GM18868 (cell line): Measurements from ENCODE around the gene COL4A2.
"Not testable (repeated sequence)": the region's sequence is repeated elsewhere in the genome, so short reads cannot be mapped to it uniquely, and the experiment has no call there.

Experiments used
- ATAC-seq: cut with Tn5 transposase; IDR thresholded peaks from one replicate; pipeline ENCODE4 v1.9.1; 2021; ENCODE audit warnings: mild to moderate bottlenecking, moderate library complexity; ENCODE audit not compliant: unreplicated experiment

Gene COL4A2

DNA sequence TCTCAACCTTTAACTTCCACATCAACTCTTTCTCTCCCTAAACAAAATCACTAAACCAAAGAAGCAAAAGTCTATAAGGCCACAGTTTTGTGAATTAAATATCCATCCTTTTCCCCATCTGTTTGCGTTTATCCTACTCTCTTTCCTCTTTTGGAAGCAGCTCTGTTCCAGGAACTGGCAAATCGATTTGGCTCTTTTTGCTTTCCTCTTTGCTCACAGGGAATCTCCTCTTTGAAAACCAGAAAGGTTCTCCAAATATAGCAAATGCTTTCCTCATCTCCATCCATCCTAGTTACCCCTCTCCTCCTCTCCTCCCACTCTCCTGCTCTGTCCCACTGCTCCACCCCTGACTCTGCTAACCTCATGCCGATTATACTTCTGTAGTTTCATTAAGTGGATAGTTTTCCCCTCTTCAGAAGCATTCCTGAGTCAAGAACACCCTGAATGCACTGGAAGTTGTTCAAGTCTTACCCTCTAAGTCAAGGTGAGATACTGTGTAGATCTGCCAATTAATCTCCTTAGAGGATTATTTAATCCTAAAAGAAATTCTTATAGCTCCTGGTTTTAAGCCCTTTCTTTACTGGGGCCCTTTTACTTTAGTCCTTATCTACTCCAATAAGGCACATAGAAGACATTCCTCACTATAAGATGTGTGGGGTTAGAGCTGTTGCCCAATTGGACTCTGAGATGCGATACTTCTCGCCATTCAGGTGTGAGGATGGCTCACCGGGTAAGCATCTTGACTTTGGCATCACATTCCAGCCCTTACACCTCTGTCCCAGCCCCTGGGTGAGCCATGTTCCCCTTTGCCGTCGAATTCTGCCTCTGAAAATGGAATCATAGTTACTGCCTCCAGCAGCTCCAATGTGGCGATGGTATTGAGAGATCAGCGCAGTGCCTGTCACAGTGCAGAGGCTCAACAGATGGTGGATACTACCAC lies 67.6 kb downstream of the COL4A2 start:
- no peak for ATAC-seq

DNA sequence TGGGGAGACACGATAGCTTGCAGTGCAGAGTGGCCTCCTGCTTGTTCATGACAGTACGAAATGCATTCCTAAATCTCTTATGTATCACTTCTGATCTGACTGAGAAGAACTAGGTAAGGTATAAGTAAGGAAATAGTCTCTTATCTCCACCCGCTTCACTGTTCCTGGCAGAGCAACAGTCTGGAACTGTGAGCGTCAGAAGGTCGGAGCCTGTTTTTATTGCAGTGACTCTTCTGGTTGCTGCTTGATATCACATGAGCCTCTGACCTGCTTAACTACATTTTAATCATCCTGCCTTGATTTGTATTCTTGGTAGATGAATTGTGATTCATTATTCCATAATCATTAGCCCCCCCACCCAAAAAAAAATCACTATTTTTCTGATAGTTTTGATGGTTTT lies 69.0 kb downstream of the COL4A2 start:
- ATAC-seq = no peak

GRCh38 chr13:110377178-110377825 lies 70.2 kb downstream of the COL4A2 start:
- ATAC-seq = no peak

GRCh38 chr13:110377826-110378201 lies 70.7 kb downstream of the COL4A2 start:
- no peak for ATAC-seq

- no peak for ATAC-seq
These were observed 72.3 kb downstream of the COL4A2 start for GRCh38 chr13:110379358-110379757.

DNA sequence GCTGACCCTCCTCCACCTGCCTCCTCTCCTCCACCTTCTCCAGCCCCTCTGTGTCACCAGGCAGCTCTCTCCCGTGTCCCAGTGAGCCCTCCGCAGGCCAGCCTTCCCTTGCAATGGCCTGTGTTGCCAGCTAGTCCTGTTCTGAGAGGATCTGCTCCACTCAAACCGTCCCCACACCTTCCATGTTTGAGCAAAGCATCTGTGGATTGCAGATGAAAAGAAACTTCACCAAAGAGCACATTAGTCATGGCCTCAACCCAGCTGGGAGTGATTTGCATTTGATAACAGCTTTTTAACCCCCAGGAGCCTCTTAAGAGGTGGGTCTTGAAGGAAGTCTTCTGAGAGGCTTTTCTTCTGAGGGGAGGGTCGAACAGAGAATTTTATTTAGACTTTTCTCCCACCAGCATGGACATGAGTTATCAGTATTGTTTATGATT lies 72.8 kb downstream of the COL4A2 start:
- ATAC-seq = no peak

- ATAC-seq = no peak
These were observed 73.4 kb downstream of the COL4A2 start for GRCh38 chr13:110380359-110381028.

DNA sequence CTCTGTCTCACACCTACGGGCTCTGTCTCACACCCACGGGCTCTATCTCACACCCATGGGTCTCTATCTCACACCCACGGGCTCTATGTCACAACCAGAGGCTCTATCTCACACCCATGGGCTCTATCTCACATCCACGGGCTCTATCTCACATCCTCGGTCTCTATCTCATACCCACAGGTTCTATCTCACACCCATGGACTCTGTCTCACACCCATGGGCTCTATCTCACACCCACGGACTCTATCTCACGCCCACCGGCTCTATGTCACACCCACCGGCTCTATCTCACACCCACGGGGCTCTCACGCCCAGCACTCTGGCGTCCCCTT lies 73.9 kb downstream of the COL4A2 start:
- ATAC-seq = no peak

DNA sequence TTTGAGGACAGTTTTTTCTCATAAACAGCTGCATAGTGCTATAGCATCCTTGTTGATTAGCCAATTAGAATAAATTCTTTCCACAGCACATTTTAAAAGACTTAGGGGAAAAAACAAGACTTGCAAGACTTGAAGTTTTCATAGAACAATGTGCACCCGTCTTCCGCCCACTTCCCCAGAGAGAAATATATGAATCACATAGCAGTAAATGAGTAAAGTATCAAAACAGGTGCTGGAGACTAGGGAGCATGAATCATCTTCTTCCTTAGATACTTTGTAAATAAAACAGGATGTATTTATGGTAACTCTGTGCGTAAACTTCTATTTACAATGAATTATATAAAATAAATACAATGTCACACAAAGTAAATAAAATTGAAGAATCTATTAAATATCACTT lies 75.1 kb downstream of the COL4A2 start:
- ATAC-seq = no peak

DNA sequence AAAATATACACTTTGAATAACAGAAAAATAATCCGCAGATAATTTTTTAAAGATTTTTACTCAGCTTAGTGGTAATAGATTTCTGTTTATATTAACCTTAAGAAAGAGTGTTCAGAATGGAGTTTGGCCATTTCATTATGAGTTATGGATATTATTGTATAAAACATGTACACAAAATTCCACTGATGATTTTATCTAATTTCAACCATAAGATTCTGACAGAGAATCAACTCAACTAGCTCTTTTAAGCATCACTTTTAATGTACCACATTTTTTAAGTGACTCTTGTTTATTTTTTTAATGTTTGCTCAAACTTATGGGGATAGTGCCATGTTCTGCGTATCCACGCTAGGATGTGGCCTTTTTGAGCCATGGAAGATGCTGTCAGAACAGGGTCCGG lies 75.7 kb downstream of the COL4A2 start:
- no peak for ATAC-seq

- ATAC-seq = peak; percentile 70
These were observed 80.5 kb downstream of the COL4A2 start for GRCh38 chr13:110387451-110388107.

DNA sequence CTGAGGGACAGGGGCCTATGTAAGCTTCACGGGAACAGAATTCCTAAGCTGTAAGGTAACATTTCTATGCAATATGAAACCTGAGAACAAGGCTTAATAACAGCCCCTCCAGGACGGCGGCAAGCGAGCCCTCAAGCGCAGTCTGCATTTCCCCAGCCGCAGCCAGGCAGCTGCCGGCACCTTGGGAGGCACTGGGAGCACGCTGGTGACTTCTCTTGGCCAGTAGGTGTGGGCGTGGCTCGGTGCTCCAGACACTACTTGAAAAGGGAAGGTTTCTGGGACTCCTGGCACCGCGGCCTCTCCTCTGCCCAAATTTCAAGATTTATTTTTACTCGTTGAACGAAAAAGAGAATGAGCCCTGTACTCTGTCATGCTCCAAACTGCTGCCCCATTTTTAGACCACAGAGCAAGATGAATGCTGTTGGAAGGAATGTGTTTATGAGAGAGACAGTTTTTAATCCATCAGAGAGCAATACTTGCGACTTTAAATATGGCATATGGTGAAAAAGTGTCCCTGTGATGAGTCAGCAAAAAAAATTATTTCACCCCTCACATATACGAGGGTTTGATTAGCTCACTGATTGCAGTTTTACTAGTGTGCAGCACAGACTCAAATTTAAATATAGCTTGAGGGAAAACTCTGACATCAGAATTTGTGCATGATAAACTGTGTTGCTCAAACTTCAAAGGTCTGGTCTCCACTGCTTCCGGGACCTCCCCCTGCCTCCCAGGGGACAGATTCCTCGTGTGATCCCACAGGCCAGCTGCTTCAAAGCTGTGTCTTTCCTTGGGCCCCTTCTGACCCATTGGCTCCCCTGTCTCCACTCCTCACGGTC lies 81.2 kb downstream of the COL4A2 start:
- no peak for ATAC-seq

GRCh38 chr13:110390567-110390966 lies 83.5 kb downstream of the COL4A2 start:
- no peak for ATAC-seq

- no peak for ATAC-seq
These were observed 84.2 kb downstream of the COL4A2 start for GRCh38 chr13:110391273-110391672.

DNA sequence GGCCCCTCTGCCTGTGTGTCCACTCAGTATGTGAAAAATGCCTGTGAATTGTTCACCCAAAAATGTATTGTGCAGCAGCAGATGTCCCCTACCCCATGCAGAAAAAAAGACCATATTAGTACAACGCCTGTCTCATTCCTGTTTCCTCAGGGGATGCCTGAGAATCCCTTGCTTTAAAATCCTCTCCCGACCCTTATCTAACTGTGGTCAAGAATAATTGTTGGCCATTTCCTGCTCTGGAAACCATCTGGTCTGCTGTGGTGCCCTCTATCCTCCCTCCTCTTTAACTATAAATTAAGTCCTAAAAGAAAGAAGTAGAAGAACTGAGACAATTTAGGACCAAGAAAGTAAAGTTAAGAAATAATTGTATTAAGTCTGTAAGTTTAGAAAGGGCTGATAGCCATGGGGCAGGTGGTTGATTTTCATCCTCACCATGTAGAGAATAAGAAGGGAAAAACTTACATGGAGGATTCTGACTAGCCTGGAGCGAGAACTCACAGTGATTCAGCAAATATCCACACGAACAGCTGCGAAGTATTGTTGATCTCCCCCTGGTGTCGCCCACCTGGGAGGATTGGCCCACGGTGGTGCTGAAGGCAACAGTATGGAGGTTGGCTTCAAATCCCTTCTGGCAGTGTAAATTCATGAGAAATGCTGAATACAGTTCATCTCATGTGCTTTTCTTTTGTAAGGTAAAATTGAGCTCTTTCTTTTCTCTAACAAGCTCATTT lies 85.6 kb downstream of the COL4A2 start:
- ATAC-seq = no peak

- no peak for ATAC-seq
These were observed 86.7 kb downstream of the COL4A2 start for GRCh38 chr13:110393761-110394160.

GRCh38 chr13:110394371-110394841 lies 87.3 kb downstream of the COL4A2 start:
- no peak for ATAC-seq

DNA sequence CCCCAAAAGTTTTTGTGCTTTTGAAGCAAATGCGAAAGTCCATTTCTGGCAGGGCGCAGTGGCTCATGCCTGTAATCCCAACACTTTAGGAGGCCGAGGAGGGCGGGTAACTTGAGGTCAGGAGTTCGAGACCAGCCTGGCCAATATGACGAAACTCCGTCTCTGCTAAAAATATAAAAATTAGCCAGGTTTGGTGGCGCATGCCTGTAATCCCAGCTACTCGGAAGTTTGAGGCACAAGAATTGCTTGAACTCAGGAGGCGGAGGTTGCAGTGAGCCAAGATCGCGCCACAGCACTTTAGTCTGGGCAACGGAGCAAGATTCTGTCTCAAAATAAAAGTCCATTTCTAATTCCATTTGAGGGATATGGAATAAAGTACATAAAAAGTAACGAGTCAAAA lies 88.5 kb downstream of the COL4A2 start:
- not testable (repeated sequence) for ATAC-seq

DNA sequence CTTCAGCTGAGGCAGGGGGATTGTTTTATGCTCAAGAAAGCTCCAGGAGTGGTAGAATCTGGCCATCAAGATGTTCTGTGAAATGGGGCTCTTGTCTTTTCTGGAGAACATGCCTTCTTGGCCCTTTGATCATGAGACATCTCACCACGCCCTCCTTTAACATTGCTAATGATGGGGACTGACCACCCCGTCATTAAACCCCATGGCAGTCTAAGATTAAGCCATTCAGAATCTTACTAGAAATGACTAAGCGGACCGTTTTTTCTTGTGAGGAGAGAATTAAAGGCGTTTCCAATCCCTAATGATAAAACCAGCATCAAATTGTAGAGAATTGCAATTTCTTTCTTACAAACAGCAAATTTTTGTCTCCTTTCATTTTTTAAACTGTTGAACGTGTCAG lies 89.4 kb downstream of the COL4A2 start:
- no peak for ATAC-seq
